ENCODE results near the gene CCDC59.

Gene CCDC59

DNA sequence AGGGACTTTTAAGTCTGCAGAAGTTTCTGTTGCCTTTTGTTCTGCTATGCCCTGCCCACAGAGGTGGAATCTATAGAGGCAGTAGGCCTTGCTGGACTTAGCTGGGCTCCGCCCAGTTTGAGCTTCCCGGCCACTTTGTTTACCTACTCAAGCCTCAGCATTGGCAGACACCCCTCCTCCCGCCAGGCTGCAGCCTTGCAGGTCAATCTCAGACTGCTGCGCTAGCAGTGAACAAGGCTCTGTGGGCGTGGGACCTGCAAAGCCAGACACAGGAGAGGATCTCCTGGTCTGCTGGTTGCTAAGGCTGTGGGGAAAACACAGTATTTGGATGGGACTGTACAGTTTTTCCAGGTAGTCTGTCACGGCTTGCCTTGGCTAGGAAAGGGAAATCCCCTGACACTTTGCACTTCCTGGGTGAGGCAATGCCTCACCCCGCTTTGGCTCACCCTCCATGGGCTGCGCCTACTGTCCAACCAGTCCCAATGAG lies 43.7 kb downstream of the CCDC59 start:
- no peak for DNase-seq

Measured in C1 segment of cervical spinal cord (tissue), 14 donors.